Measurements from ENCODE around the gene DCST2.

DCST2 gene

DNA sequence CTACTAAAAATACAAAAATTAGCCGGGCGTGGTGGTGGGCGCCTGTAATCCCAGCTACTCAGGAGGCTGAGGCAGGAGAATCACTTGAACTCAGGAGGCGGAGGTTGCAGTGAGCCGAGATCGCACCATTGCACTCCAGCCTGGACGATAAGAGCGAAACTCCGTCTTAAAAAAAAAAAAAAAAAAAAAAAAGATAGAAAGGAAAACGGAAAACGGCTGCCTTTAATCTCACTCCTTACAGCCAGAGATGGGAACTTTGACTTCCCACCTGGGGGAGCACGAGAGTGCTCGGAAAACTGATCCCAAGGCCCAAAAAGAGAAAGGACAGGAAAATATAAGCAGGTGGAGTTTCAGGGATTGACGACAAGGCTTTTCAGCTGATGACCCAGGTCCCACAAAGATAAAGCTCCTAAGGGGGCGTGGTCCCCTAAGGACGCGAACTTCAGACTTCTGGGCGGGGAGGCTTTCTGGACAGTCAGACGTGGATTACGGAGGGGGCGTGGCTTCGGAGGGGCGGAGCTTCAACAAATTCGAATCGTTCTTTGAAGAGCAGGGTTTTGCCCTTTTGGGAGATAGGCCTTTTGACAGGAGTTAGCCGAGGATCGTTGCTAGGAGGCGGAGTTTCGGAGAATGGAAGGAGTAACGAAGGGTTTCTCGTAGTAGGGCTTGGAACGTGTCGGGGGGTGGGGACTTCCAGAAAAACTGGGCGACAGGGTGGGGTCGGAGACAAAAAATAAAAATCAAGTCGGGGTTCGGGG is 60.1 kb downstream of the DCST2 start:
- DNase-seq = peak; percentile 87 to 91

GRCh38 chr1:154972517-154973343 is 60.9 kb downstream of the DCST2 start:
- no peak for DNase-seq

DNA sequence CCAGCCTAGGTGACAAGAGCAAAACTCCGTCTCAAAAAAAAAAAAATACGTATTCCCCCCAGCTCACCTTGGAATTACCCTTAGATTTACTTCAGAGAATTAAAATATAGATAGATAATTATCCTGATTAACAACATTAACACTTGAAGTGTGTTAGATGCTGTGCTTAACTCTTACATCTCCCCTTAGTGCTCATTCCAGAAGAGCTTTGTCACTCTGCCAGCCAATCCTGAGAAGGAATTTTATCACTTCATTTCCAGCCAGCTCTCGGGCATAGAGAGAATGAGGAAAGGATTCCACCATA is 61.4 kb downstream of the DCST2 start:
- no peak for DNase-seq

- DNase-seq = no peak
Observed at GRCh38 chr1:154971341-154971998, 62.1 kb downstream of the DCST2 start.

DNA sequence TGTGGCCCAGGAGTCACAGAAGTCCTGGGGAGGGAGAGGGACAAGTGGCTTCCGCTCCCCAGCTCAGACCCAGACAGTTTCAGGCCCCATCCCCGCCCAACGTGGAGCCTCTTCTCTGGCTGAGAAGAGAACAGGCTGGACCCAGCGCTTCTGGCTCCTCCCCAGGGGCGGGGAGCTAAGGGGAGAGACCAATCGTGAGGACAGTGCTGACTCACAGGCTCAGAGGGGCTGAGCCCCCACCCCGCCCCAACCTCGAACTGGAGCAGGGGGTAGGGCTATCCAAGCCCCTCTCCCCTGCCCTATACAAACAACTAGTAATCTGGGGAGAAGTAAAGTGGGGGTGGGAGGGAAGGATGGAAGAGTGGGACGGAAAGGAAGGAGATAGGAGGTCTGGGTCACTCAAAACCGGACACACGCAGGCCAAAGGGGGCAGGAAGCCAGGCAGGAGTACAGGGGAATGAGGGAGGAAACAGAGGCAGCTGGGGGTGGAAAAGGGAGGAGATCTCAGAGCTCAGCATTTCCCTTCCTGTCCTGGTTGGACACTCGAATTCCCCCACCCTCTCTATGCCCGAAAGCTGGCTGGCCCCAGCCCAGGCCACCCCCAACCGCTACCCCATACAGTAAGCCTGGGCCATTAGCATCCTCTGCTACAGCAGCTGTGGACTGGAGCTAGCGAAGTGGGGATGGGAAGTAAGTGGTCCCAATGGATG is 62.8 kb downstream of the DCST2 start, which contains the start of gene SHC1:
Gene SHC1 (minus strand): TSS at position 117 of the 710 bp plus-strand sequence. CDS start 221 bp downstream, outside the sequence.
- no peak for DNase-seq

DNA sequence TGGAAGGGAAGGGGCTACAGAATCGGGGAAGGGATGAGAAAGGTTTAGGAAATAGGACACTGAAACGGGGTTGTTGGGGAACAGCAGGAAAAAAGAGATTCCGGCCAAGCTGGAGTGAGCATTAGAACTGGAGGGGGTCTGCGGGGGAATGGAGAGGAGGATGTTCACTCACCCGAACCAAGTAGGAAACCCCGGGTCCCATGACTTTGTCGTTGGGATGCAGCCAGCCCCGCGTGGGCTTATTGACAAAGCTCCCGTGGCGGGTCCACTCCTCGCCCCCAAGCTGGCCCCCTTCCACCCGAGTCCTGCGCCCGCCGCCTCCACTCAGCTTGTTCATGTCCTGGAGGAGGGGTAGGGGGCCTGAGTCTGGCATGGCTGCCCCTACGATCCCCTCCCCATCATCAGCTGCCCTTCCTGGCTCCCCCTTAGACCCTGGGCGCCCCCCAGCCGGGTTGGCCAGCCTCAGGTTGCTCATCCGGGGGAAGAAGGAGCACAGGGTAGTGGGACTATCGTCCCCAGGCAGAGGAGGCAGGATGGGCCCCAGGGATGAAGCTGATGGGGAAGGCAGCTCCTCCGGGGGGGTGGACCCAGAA is 63.6 kb downstream of the DCST2 start:
- DNase-seq = no peak

DNA sequence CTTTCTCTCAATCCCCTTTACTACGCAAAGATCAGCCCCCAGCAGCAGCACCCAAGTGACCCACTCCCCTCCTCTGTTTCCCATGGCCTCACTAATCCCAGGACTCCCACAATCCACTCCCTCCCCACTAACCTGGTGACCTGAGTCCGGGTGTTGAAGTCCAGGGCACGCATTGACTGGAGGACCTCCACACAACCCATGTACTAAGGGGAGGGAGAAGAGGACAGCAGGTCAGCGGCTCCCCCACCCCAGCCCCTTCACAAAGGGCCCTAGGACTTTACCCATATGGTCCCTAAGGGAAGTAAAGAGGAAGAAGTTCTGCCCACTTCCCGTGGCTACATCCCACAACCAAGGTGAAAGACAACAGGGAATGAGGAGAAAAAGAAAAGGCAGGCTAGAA is 64.3 kb downstream of the DCST2 start:
- DNase-seq = no peak

GRCh38 chr1:154968731-154969130 is 64.8 kb downstream of the DCST2 start:
- no peak for DNase-seq

All from AML-193 (cell line).